Neural cell (in vitro differentiated cells): ENCODE measurements around the gene WDR37. TPM values are rescaled to one million over a fixed set of nuclear protein-coding genes. Genes with fewer than 3 reads are reported as not detected.

Experiments used
- H2AFZ ChIP-seq: fragments of 200-600, 300-800 bp; sonication (generic), shearing (Covaris generic); 2 replicates; pipeline ENCODE4 v1.6.0; 2014; ENCODE audit warnings: low read depth, mild to moderate bottlenecking, antibody characterized with exemption, low read length, moderate library complexity
- H3F3A ChIP-seq: fragments of 200-600 bp; shearing (Covaris generic); 2 replicates; pipeline ENCODE4 v1.6.1; 2016; ENCODE audit warnings: mild to moderate bottlenecking, moderate library complexity, mixed read lengths, antibody characterized with exemption, low read length; ENCODE audit not compliant: insufficient read depth, poor library complexity, severe bottlenecking
- H3K27ac ChIP-seq: fragments of 200-600, 300-800 bp; sonication (generic), shearing (Covaris generic); 2 replicates; pipeline ENCODE4 v1.5.1; 2014; ENCODE audit warnings: mild to moderate bottlenecking, low read length, moderate library complexity
- H3K27me3 ChIP-seq: fragments of 300-800, 200-600 bp; sonication (generic), shearing (Covaris generic); 2 replicates; pipeline ENCODE4 v1.6.0; 2014; ENCODE audit warnings: mild to moderate bottlenecking, low read depth, low read length, moderate library complexity; ENCODE audit not compliant: insufficient read depth
- H3K36me3 ChIP-seq: fragments of 300-800, 200-600 bp; sonication (generic), shearing (Covaris generic); 2 replicates; pipeline ENCODE4 v1.5.1; 2014; ENCODE audit warnings: mild to moderate bottlenecking, antibody characterized with exemption, low read length, moderate library complexity; ENCODE audit not compliant: insufficient read depth
- H3K4me2 ChIP-seq: fragments of 300-800, 200-600 bp; sonication (generic), shearing (Covaris generic); 2 replicates; pipeline ENCODE4 v1.6.0; 2014; ENCODE audit warnings: mild to moderate bottlenecking, low read length
- H3K4me3 ChIP-seq: fragments of 300-800, 200-600 bp; sonication (generic), shearing (Covaris generic); 2 replicates; pipeline ENCODE4 v1.5.1; 2014; ENCODE audit warnings: mild to moderate bottlenecking, low read length, moderate library complexity
- H3K79me2 ChIP-seq: fragments of 200-600 bp; shearing (Covaris generic); replicated peaks from 2 replicates; pipeline ENCODE4 v1.6.0; 2014; ENCODE audit warnings: mild to moderate bottlenecking, low read length, moderate library complexity; ENCODE audit not compliant: insufficient read depth
- H3K9ac ChIP-seq: fragments of 300-800, 200-600 bp; sonication (generic), shearing (Covaris generic); 2 replicates; pipeline ENCODE4 v1.6.1; 2016; ENCODE audit warnings: mild to moderate bottlenecking, low read length, mixed read lengths
- H3K9me2 ChIP-seq: fragments of 200-600 bp; shearing (Covaris generic); 2 replicates; pipeline ENCODE4 v1.6.1; 2016; ENCODE audit warnings: mild to moderate bottlenecking, low read length, mixed read lengths; ENCODE audit not compliant: insufficient read depth
- H3K9me3 ChIP-seq: fragments of 200-600, 300-800 bp; sonication (generic), shearing (Covaris generic); 2 replicates; pipeline ENCODE4 v1.6.1; 2016; ENCODE audit warnings: mild to moderate bottlenecking, mixed run types, low read length, moderate library complexity, mixed read lengths
- H4K20me1 ChIP-seq: fragments of 200-600 bp; shearing (Covaris generic); 2 replicates; pipeline ENCODE4 v1.6.1; 2016; ENCODE audit warnings: mild to moderate bottlenecking, mixed run types; ENCODE audit not compliant: insufficient read depth
- EP300 ChIP-seq: fragments of 450-650 bp; conservative IDR thresholded peaks from 2 replicates; pipeline ENCODE4 v1.6.1; 2014; ENCODE audit warnings: antibody characterized with exemption, mild to moderate bottlenecking, moderate library complexity; ENCODE audit not compliant: poor library complexity, severe bottlenecking
- EZH2 ChIP-seq: fragments of 200-600, 300-800 bp; shearing (Covaris generic), sonication (generic); IDR thresholded peaks from 2 replicates; pipeline ENCODE4 v1.6.1; 2014; ENCODE audit warnings: antibody characterized with exemption, low read length, borderline replicate concordance, mild to moderate bottlenecking; ENCODE audit not compliant: insufficient read depth, poor library complexity, severe bottlenecking
- MXI1 ChIP-seq: fragments of 450-650 bp; conservative IDR thresholded peaks from 2 replicates; pipeline ENCODE4 v1.6.1; 2014; ENCODE audit warnings: antibody characterized with exemption, mild to moderate bottlenecking; ENCODE audit not compliant: poor library complexity, severe bottlenecking
- POLR2AphosphoS5 ChIP-seq: IDR thresholded peaks from 2 replicates; pipeline ENCODE4 v1.6.1; 2012
- RAD21 ChIP-seq: fragments of 450-650 bp; conservative IDR thresholded peaks from 2 replicates; pipeline ENCODE4 v1.6.1; 2014; ENCODE audit warnings: antibody characterized with exemption, mild to moderate bottlenecking, moderate library complexity
- REST ChIP-seq: IDR thresholded peaks from 2 replicates; pipeline ENCODE4 v1.6.1; 2012; ENCODE audit warnings: borderline replicate concordance
- SMC3 ChIP-seq: fragments of 450-650 bp; conservative IDR thresholded peaks from 2 replicates; pipeline ENCODE4 v1.6.1; 2014; ENCODE audit warnings: antibody characterized with exemption, mild to moderate bottlenecking, moderate library complexity; ENCODE audit not compliant: poor library complexity
- TAF1 ChIP-seq: IDR thresholded peaks from 2 replicates; pipeline ENCODE4 v1.6.1; 2012; ENCODE audit warnings: low read depth
- polyA plus RNA-seq: library from polyadenylated mRNA; depleted of rRNA; stranded (reverse); fragments of >200 nt; gene quantifications from 2 replicates; pipeline ENCODE4 v1.2.3, GENCODE V29; 2014
- TF ChIP-seq, protein P1 (sequence below): fragments of 450-650 bp; IDR thresholded peaks from 2 replicates; pipeline ENCODE4 v1.5.1; 2014; ENCODE audit warnings: antibody characterized with exemption, mild to moderate bottlenecking, moderate library complexity; ENCODE audit not compliant: poor library complexity, severe bottlenecking

Gene WDR37
- polyA plus RNA-seq, 1 donor from 2014 or later: 32.3 TPM

DNA sequence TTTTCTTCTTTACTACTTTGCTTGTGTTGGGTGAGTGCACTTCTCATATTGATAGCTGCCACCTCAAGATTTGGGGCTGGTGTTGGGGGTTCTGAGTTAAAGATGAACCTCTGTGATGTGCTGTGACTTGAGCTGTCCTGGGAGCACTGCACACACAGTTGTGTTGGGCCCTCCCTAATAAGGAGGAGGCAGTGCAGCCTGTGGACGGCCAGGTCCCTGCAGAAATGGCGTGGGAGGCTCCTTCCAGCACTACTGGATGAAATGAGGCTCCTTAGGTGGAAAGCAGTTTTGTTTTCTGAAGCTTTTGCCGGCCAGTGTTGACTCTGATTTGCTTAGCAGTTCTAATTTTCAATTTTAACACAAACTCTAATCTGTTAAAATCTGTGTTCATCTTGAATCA is 44.0 kb downstream of the WDR37 start:
- Histone ChIP-seq H3K9me3 (no peaks in the 10 kb centered on the region), H3K27ac (no peak overlapping the region), H4K20me1 (no peaks in the 10 kb centered on the region), H3K79me2 (no peaks in the 10 kb centered on the region), H2AFZ (no peak overlapping the region), H3K9ac (no peak overlapping the region), H3K4me2 (no peak overlapping the region), H3K36me3 (peaks cover 8% of the 10 kb centered on the region), H3K27me3 (no peaks in the 10 kb centered on the region), H3K4me3 (no peak overlapping the region), H3F3A (no peaks in the 10 kb centered on the region), H3K9me2 (no peaks in the 10 kb centered on the region)
- no peak for TF ChIP-seq EZH2
- no peak for TF ChIP-seq SMC3
- TF ChIP-seq EP300: no peak
- TF ChIP-seq, protein P1, sequence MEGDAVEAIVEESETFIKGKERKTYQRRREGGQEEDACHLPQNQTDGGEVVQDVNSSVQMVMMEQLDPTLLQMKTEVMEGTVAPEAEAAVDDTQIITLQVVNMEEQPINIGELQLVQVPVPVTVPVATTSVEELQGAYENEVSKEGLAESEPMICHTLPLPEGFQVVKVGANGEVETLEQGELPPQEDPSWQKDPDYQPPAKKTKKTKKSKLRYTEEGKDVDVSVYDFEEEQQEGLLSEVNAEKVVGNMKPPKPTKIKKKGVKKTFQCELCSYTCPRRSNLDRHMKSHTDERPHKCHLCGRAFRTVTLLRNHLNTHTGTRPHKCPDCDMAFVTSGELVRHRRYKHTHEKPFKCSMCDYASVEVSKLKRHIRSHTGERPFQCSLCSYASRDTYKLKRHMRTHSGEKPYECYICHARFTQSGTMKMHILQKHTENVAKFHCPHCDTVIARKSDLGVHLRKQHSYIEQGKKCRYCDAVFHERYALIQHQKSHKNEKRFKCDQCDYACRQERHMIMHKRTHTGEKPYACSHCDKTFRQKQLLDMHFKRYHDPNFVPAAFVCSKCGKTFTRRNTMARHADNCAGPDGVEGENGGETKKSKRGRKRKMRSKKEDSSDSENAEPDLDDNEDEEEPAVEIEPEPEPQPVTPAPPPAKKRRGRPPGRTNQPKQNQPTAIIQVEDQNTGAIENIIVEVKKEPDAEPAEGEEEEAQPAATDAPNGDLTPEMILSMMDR: no peak
- no peak for TF ChIP-seq POLR2AphosphoS5
- TF ChIP-seq RAD21: no peak
- TF ChIP-seq TAF1: no peak
- no peak for TF ChIP-seq REST
- TF ChIP-seq MXI1: no peak

GRCh38 chr10:1100691-1101368 is 44.6 kb downstream of the WDR37 start:
- no peak overlapping the region for H3K4me2 ChIP-seq
- H3K4me3 ChIP-seq: no peak overlapping the region
- H3K79me2 ChIP-seq: no peaks in the 10 kb centered on the region
- H3K27me3 ChIP-seq: no peaks in the 10 kb centered on the region
- no peak overlapping the region for H3K27ac ChIP-seq
- no peaks in the 10 kb centered on the region for H4K20me1 ChIP-seq
- no peaks in the 10 kb centered on the region for H3K9me2 ChIP-seq
- no peak for TF ChIP-seq REST
- no peak for TF ChIP-seq EZH2
- TF ChIP-seq, protein P1: no peak
- TF ChIP-seq EP300: no peak
- no peak for TF ChIP-seq POLR2AphosphoS5
- TF ChIP-seq MXI1: no peak
- no peak for TF ChIP-seq SMC3
- TF ChIP-seq TAF1: no peak
- no peak for TF ChIP-seq RAD21
- H3F3A ChIP-seq: no peaks in the 10 kb centered on the region
- no peaks in the 10 kb centered on the region for H3K9me3 ChIP-seq
- no peak overlapping the region for H2AFZ ChIP-seq
- H3K9ac ChIP-seq: no peak overlapping the region
- H3K36me3 ChIP-seq: peaks cover 8% of the 10 kb centered on the region
